Lower leg skin (tissue), 4 donors: Measurements from ENCODE around the gene SNU13. TPM values are rescaled to one million over a fixed set of nuclear protein-coding genes. Genes with fewer than 3 reads are reported as not detected.
"Not testable (repeated sequence)": the region's sequence is repeated elsewhere in the genome, so short reads cannot be mapped to it uniquely, and the experiment has no call there.

Source experiments
- DNase-seq, 2 donors: peaks; one replicate each; pipeline ENCODE4 v3.0.0-alpha.2; 2019; ENCODE audit warnings: low spot score in 2 of 2
- H3K4me3 ChIP-seq: fragments of 200-600 bp; sonication (generic); 2 replicates; pipeline ENCODE4 v1.5.1; 2017; ENCODE audit warnings: mild to moderate bottlenecking, low read depth; ENCODE audit not compliant: poor library complexity, severe bottlenecking
- POLR2A ChIP-seq, 2 donors: fragments of 450-650 bp; IDR thresholded peaks; one replicate each; pipeline ENCODE4 v1.6.1; 2016 to 2017; ENCODE audit warnings: antibody characterized with exemption in 2 of 2, mild to moderate bottlenecking in 1 of 2, moderate library complexity in 1 of 2
- WGBS, 2 donors: methylation state at CpG; one replicate each; pipeline ENCODE4 v1.1.5; 2018; 5-methylcytosine and 5-hydroxymethylcytosine counted together
- intact Hi-C: fragments of 100-400 bp; cut with DNase I; formaldehyde crosslinking; loops from one replicate; pipeline ENCODE4 v1.15.0; 2023; ENCODE audit warnings: low total_unique reads
- total RNA-seq, 4 donors: library from RNA; depleted of rRNA; stranded (reverse); fragments of >200 nt; gene quantifications; one replicate each; pipeline ENCODE4 v1.1.0, GENCODE V29; 2016
- TF ChIP-seq, protein P1 (sequence below), 3 donors: fragments of 450-650 bp; IDR thresholded peaks; one replicate each; pipeline ENCODE4 v1.5.1; 2016; ENCODE audit warnings: antibody characterized with exemption in 3 of 3, mild to moderate bottlenecking in 3 of 3, moderate library complexity in 2 of 3

SNU13 gene
- total RNA-seq, 4 donors from 2014 or later, result 103 to 127 (median 116) TPM

DNA sequence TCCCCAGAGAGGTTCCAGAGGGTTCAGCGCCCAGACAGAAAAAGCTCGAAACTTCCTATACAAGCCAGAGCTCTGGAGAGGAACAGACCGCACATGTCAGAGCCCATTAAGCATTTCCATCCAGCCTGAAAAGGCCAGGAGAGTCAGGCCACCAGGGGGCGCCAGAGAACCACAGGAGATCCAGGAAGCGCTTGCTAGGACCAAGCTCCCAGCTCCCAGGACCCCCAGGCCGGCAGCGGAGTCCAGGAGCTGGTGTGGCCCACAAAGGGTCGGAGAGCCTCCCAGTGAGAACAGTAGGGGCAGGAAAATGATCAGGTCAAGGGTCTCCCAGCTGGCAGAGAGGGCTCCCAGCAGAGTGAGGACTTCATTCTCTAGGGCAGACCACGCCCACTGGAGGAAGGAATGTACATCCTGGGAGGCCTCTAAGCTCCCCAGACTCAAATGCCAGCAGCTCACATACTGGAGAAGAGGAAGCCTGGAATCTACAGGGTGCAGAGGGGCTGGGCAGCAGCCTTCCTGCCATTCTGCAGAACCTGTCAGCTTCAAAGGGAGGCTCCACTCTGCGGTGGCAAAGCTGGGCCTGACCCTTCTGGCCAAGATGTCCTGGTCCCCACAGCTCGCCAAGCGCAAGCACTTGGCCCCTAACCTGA, 8.6 kb upstream of the SNU13 start:
- peak; percentile 89 to 99 for DNase-seq
- no peak for TF ChIP-seq POLR2A (IDR thresholded peaks at IDR 0.05)
- TF ChIP-seq, protein P1, sequence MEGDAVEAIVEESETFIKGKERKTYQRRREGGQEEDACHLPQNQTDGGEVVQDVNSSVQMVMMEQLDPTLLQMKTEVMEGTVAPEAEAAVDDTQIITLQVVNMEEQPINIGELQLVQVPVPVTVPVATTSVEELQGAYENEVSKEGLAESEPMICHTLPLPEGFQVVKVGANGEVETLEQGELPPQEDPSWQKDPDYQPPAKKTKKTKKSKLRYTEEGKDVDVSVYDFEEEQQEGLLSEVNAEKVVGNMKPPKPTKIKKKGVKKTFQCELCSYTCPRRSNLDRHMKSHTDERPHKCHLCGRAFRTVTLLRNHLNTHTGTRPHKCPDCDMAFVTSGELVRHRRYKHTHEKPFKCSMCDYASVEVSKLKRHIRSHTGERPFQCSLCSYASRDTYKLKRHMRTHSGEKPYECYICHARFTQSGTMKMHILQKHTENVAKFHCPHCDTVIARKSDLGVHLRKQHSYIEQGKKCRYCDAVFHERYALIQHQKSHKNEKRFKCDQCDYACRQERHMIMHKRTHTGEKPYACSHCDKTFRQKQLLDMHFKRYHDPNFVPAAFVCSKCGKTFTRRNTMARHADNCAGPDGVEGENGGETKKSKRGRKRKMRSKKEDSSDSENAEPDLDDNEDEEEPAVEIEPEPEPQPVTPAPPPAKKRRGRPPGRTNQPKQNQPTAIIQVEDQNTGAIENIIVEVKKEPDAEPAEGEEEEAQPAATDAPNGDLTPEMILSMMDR (IDR thresholded peaks at IDR 0.05), result peak in 1 of 3 donors; percentile 94
- no peak overlapping the region for H3K4me3 ChIP-seq
- intact Hi-C loops, result loop anchor here (10.0 kb wide), 1 partner anchor 248 kb away; the partner anchor contains the start of gene CENPM
- WGBS, 2 donors, result 24 to 26% methylated on average over 11 to 12 of the region's 12 CpGs

DNA sequence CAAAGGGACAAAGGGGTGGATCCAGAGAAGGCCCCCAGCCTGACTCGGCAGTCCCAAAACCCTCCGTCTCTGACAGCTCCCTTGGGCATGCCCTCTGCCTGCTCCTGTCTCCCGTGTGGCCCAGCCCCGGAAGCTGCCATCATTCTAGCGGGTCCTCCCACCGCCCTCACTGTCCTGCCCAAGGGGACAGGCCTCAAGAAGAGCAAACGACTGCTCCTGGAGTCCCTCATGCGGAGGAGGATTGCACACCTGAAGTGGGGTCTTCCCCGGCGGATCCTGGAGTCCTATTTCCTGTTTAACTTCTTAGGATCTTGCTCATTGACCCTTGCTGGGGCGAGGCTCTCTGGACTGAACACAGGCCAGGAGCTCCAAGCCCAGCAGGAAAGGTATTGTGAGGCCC, 8.0 kb upstream of the SNU13 start:
- DNase-seq, result no peak
- 52 to 53% methylated on average over 11 of the region's 11 CpGs for WGBS, 2 donors
- H3K4me3 ChIP-seq, result no peak overlapping the region
- intact Hi-C loops, result loop anchor here (10.0 kb wide), 1 partner anchor 248 kb away; the partner anchor contains the start of gene CENPM
- no peak for TF ChIP-seq POLR2A (IDR thresholded peaks at IDR 0.05)
- TF ChIP-seq, protein P1 (IDR thresholded peaks at IDR 0.05), result no peak

DNA sequence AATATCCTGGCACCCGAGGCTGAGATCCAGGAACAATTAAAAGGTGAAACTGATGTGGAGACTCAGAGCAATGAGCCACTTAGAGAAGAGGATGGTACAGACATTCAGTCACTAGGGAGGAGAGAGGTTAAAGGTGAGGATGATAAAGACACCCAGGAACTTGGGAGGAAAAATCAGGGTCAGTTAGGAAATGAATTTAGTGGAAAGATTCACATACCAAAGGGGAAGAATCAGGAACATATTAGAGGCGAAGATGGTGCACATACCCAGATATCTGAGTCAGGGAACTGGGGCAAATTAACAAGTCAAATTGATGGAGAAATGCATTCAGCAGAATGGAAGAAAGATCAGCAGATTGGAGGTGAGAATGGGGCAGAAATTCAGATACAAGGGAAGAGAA, 6.5 kb upstream of the SNU13 start:
- 82 to 85% methylated on average over 2 of the region's 2 CpGs for WGBS, 2 donors
- intact Hi-C loops, result loop anchor here (10.0 kb wide), 1 partner anchor 250 kb away; the partner anchor contains the start of gene CENPM
- H3K4me3 ChIP-seq, result no peak overlapping the region
- no peak for TF ChIP-seq POLR2A (IDR thresholded peaks at IDR 0.05)
- TF ChIP-seq, protein P1 (IDR thresholded peaks at IDR 0.05), result no peak
- DNase-seq, result no peak

DNA sequence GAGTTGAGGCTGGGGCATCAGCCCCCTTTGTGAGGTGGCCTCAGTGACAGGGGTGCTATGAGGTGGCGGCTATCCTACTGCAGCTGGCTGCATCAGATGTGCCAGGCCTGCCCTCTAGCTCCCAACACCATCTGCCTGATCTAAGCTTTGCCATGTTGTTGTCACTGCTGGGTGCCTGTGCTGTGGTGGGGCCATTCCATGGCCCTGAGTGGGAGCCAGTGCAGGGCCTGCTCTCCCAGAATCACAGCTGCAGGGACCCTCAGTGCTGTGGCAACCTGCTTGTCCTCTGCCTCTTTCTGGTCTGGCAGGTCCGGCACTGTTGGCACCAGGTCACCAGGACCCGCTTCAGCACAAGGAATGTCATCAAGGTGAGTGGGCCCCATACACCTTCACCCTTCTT, 1.8 kb upstream of the SNU13 start:
- intact Hi-C loops, result loop anchor here (10.0 kb wide), 1 partner anchor 254 kb away; the partner anchor contains the start of gene CENPM
- TF ChIP-seq, protein P1 (IDR thresholded peaks at IDR 0.05), result no peak
- no peak for TF ChIP-seq POLR2A (IDR thresholded peaks at IDR 0.05)
- H3K4me3 ChIP-seq, result no peak overlapping the region
- WGBS, 2 donors, result 95 to 100% methylated on average over 2 to 3 of the region's 3 CpGs
- DNase-seq, result no peak

DNA sequence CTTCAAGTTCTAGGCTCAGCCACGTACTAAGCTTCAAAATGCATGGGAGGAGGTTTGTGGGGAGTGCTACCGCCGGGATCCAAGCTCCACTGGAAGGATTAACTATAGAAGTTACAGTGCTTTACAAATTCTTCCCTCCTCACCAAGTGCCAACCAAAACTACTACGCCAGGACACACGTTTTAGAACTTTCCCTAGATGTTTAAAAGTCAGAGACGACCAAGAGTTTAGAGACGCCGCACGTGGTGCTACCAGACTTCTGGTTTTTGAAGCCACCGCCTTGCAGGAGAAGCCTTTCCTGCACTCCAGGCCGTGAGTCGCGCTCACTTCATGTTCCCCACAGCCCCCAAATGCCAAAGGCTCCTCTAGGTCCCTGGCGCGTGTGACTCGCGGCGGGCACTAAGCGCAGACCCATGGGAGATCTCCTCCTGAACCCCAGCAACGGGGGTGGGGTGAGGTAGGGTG, 734 bp downstream of the SNU13 start:
- intact Hi-C loops, result no loop called here
- WGBS, 2 donors, result 1% methylated on average over 20 of the region's 20 CpGs
- TF ChIP-seq POLR2A (IDR thresholded peaks at IDR 0.05), result no peak
- TF ChIP-seq, protein P1 (IDR thresholded peaks at IDR 0.05), result no peak
- peak overlapping the region; percentile 85 for H3K4me3 ChIP-seq
- no peak for DNase-seq

DNA sequence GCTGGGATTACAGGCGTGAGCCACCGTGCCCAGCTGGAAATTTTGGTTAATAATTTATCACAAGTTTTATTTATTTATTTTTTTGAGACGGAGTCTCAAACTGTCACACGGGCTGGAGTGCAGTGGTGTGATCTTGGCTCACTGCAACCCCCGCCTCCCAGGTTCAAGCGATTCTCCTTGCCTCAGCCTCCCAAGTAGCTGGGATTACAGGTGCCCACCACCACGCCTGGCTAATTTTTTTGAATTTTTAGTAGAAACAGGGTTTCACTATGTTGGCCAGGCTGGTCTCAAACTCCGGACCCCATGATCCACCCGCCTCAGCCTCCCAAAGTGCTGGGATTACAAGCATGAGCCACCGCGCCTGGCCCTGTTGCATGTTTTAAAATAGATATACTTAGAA, 1.8 kb downstream of the SNU13 start:
- H3K4me3 ChIP-seq, intact Hi-C loops: not testable (repeated sequence)
- DNase-seq, result peak in 1 of 2 donors; percentile 56
- WGBS, 2 donors, result 97% methylated on average over 11 of the region's 11 CpGs
